ENCODE measurements around the gene OR52I2. TPM values are rescaled to one million over a fixed set of nuclear protein-coding genes. Genes with fewer than 3 reads are reported as not detected.

OR52I2 gene
- total RNA-seq (2022) (not detected in 2 replicates), Bru-seq, nascent RNA (not detected), BruChase-seq, experiment 1, labeled RNA remaining after a 2-hour chase (not detected), BruChase-seq, experiment 2, labeled RNA remaining after a 6-hour chase (not detected)
- long read RNA-seq: 0 reads

DNA sequence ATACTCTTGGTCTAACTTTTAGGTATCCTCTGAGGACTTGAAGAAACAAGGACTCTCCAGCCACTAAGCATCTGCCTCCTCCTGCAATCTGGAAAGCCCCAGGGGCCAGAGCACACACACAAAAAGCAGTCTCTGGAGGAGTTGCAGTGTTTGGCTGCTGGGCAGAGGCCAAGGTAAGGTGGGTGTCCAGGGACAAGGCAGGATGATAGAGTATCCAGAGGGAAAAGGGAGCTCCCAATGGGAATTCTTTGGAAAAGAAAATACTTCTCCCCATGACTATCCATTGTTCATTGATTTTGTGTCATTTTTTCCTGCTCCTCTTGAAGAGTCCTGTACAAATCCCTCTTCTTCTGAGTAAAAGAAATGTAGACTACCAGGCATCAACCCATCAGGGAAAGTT is at the start of gene OR52I2:
TSS of gene OR52I2 (plus strand) at position 301 of the 400 bp plus-strand sequence.
- H3K4me1 ChIP-seq: no peaks in the 10 kb centered on the region
- TF ChIP-seq, protein P1, sequence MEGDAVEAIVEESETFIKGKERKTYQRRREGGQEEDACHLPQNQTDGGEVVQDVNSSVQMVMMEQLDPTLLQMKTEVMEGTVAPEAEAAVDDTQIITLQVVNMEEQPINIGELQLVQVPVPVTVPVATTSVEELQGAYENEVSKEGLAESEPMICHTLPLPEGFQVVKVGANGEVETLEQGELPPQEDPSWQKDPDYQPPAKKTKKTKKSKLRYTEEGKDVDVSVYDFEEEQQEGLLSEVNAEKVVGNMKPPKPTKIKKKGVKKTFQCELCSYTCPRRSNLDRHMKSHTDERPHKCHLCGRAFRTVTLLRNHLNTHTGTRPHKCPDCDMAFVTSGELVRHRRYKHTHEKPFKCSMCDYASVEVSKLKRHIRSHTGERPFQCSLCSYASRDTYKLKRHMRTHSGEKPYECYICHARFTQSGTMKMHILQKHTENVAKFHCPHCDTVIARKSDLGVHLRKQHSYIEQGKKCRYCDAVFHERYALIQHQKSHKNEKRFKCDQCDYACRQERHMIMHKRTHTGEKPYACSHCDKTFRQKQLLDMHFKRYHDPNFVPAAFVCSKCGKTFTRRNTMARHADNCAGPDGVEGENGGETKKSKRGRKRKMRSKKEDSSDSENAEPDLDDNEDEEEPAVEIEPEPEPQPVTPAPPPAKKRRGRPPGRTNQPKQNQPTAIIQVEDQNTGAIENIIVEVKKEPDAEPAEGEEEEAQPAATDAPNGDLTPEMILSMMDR (IDR thresholded peaks at IDR 0.05; ENCODE audit: insufficient read depth in 1 of 2, low read depth in 1 of 2, low read length in 1 of 2, severe bottlenecking in 1 of 2, unreplicated experiment in 1 of 2): no peak
- Mint-ChIP-seq H3K4me3 (ENCODE audit: unreplicated experiment) (no peak within 1 kb of the TSS), H3K27ac (ENCODE audit: unreplicated experiment) (no peak within 1 kb of the TSS), H3K27me3 (ENCODE audit: insufficient read depth, unreplicated experiment) (peaks cover 20% of the 10 kb centered on the region), H3K36me3 (ENCODE audit: insufficient read depth, unreplicated experiment) (no peaks in the 10 kb centered on the region), H3K4me1 (ENCODE audit: low read depth, unreplicated experiment) (no peaks in the 10 kb centered on the region), H3K9me3 (ENCODE audit: unreplicated experiment) (no peaks in the 10 kb centered on the region)
- BruUV-seq (replicated peaks): no TSS peak
- H3K9me3 ChIP-seq: no peaks in the 10 kb centered on the region
- intact Hi-C loops (cut with micrococcal nuclease; ENCODE audit: unreplicated experiment): no loop called here
- H3K27me3 ChIP-seq (replicated peaks; ENCODE audit: control insufficient read depth, insufficient read depth, low read length): no peaks in the 10 kb centered on the region
- no peaks in the 10 kb centered on the region for H3K36me3 ChIP-seq (ENCODE audit: control insufficient read depth, insufficient read depth, low read length)
- POLR2A ChIA-PET: no interaction called here
- H3K4me3 ChIP-seq (ENCODE audit: low read depth, low read length): no peak within 1 kb of the TSS
- DNase-seq: no peak
- CTCF ChIA-PET: no interaction called here

DNA sequence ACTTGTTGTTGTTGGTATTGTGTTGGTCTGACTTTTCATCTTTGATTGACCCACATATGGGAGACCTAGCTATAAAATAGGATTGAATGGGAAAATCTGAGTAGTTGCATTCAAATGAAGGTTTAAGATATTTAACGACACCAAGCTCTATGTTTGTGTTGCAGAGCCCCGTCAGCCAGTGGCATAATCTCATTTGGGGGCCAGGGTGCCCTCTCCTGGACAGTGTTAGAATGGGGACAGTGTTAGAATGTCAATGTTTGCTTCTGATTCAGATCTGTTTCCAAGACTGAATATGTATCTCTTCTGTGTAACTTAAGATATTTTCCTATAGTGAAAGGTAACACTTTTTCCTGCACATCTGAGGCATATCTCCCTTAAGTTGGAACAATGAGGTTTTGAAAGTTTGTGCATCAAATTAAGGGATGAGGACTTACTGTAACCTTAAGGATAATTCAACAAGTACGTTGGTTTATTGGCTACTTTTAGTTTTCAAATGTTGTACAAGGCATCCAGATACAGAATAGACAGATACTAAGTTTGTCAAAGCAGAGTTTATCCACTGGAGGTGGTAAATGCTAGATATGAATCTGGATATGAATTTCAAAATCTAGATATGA is 41.8 kb upstream of the OR52I2 start:
- Histone ChIP-seq H3K4me1 (no peaks in the 10 kb centered on the region), H3K4me3 (ENCODE audit: low read depth, low read length) (no peak overlapping the region), H3K27me3 (replicated peaks; ENCODE audit: control insufficient read depth, insufficient read depth, low read length) (peaks cover 2% of the 10 kb centered on the region), H3K36me3 (ENCODE audit: control insufficient read depth, insufficient read depth, low read length) (no peaks in the 10 kb centered on the region), H3K9me3 (no peaks in the 10 kb centered on the region)
- ChIA-PET CTCF (interaction anchor here (0.6 to 4.9 kb wide), 8 partner anchors 21 to 359 kb away, joined by 3 to 60 read pairs (median 4); partner anchors contain the start of gene TRIM68), POLR2A (no interaction called here)
- no peak overlapping the region for H3K4me3 Mint-ChIP-seq (ENCODE audit: unreplicated experiment)
- TF ChIP-seq, protein P1 (IDR thresholded peaks at IDR 0.05; ENCODE audit: insufficient read depth in 1 of 2, low read depth in 1 of 2, low read length in 1 of 2, severe bottlenecking in 1 of 2, unreplicated experiment in 1 of 2): peak; percentile 71 to 83
- no peaks in the 10 kb centered on the region for H3K36me3 Mint-ChIP-seq (ENCODE audit: insufficient read depth, unreplicated experiment)
- intact Hi-C loops (cut with micrococcal nuclease; ENCODE audit: unreplicated experiment): loop anchor here (1.0 kb wide), 2 partner anchors 352 to 357 kb away; no protein-coding TSS in a partner anchor
- no peak overlapping the region for H3K27ac Mint-ChIP-seq (ENCODE audit: unreplicated experiment)
- peaks cover 3% of the 10 kb centered on the region for H3K27me3 Mint-ChIP-seq (ENCODE audit: insufficient read depth, unreplicated experiment)
- no TSS peak for BruUV-seq (replicated peaks)
- peak in 1 of 2 experiments; percentile 59 for DNase-seq
- no peaks in the 10 kb centered on the region for H3K9me3 Mint-ChIP-seq (ENCODE audit: unreplicated experiment)
- no peaks in the 10 kb centered on the region for H3K4me1 Mint-ChIP-seq (ENCODE audit: low read depth, unreplicated experiment)

DNA sequence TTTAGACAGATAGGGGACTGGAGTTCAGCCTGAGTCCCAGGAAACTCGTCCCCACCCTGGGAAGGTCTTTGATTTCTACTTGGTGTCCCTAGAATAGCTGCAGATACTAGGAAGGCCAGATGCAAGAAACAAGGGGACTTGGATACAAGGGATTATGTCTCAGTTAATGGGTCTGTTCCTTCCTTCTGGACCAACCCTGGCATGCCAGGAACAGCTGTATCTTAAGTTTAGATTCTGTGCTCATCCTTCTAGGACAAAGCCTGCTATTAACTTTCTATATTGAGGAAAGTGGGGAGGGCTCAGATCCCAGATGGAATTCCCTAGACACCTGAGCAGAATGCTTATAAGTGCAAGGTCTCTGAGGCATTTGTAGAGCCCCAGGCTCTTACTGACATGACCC is 40.5 kb upstream of the OR52I2 start:
- Mint-ChIP-seq H3K27ac (ENCODE audit: unreplicated experiment) (no peak overlapping the region), H3K9me3 (ENCODE audit: unreplicated experiment) (no peaks in the 10 kb centered on the region), H3K4me1 (ENCODE audit: low read depth, unreplicated experiment) (no peaks in the 10 kb centered on the region), H3K36me3 (ENCODE audit: insufficient read depth, unreplicated experiment) (no peaks in the 10 kb centered on the region), H3K27me3 (ENCODE audit: insufficient read depth, unreplicated experiment) (peaks cover 3% of the 10 kb centered on the region), H3K4me3 (ENCODE audit: unreplicated experiment) (no peak overlapping the region)
- H3K4me1 ChIP-seq: no peaks in the 10 kb centered on the region
- peaks cover 2% of the 10 kb centered on the region for H3K27me3 ChIP-seq (replicated peaks; ENCODE audit: control insufficient read depth, insufficient read depth, low read length)
- intact Hi-C loops (cut with micrococcal nuclease; ENCODE audit: unreplicated experiment): no loop called here
- no TSS peak for BruUV-seq (replicated peaks)
- H3K9me3 ChIP-seq: no peaks in the 10 kb centered on the region
- ChIA-PET CTCF (interaction anchor here (4.9 kb wide), 1 partner anchor 354 kb away, joined by 60 read pairs; no protein-coding TSS in a partner anchor), POLR2A (no interaction called here)
- DNase-seq: no peak
- H3K4me3 ChIP-seq (ENCODE audit: low read depth, low read length): no peak overlapping the region
- TF ChIP-seq, protein P1 (IDR thresholded peaks at IDR 0.05; ENCODE audit: insufficient read depth in 1 of 2, low read depth in 1 of 2, low read length in 1 of 2, severe bottlenecking in 1 of 2, unreplicated experiment in 1 of 2): no peak
- H3K36me3 ChIP-seq (ENCODE audit: control insufficient read depth, insufficient read depth, low read length): no peaks in the 10 kb centered on the region

Measured in Caco-2 (cell line).